Neural progenitor cell (in vitro differentiated cells): ENCODE measurements around the gene PARVG. TPM values are rescaled to one million over a fixed set of nuclear protein-coding genes. Genes with fewer than 3 reads are reported as not detected.

Experiments
- DNase-seq: peaks from one replicate; pipeline ENCODE4 v3.0.0-alpha.2; 2016; ENCODE audit warnings: low spot score
- H2AFZ ChIP-seq: fragments of 200-600 bp; sonication (generic); replicated peaks from 2 replicates; pipeline ENCODE4 v1.6.1; 2016; ENCODE audit warnings: antibody characterized with exemption
- H3F3A ChIP-seq: fragments of 200-600 bp; sonication (generic); 2 replicates; pipeline ENCODE4 v1.6.1; 2016; ENCODE audit warnings: antibody characterized with exemption, low read depth
- H3K27ac ChIP-seq: fragments of 200-600 bp; sonication (generic); 2 replicates; pipeline ENCODE4 v1.5.1; 2016; ENCODE audit warnings: mild to moderate bottlenecking
- H3K27me3 ChIP-seq: fragments of 200-600 bp; sonication (generic); 2 replicates; pipeline ENCODE4 v1.6.1; 2016; ENCODE audit warnings: mild to moderate bottlenecking, moderate library complexity
- H3K36me3 ChIP-seq: fragments of 200-600 bp; sonication (generic); 2 replicates; pipeline ENCODE4 v1.5.1; 2016
- H3K4me1 ChIP-seq: fragments of 200-600 bp; sonication (generic); 2 replicates; pipeline ENCODE4 v1.6.1; 2016; ENCODE audit warnings: mixed run types
- H3K4me2 ChIP-seq: fragments of 200-600 bp; sonication (generic); 2 replicates; pipeline ENCODE4 v1.6.1; 2016
- H3K4me3 ChIP-seq: fragments of 200-600 bp; sonication (generic); 2 replicates; pipeline ENCODE4 v1.5.1; 2016
- H3K79me2 ChIP-seq: fragments of 200-600 bp; sonication (generic); 2 replicates; pipeline ENCODE4 v1.6.1; 2016; ENCODE audit warnings: low read depth
- H3K9ac ChIP-seq: fragments of 200-600 bp; sonication (generic); 2 replicates; pipeline ENCODE4 v1.6.1; 2016
- H3K9me3 ChIP-seq: fragments of 200-600 bp; sonication (generic); 2 replicates; pipeline ENCODE4 v1.5.1; 2016; ENCODE audit warnings: low read depth
- H4K20me1 ChIP-seq: fragments of 200-600 bp; sonication (generic); 2 replicates; pipeline ENCODE4 v1.6.1; 2016; ENCODE audit warnings: low read depth
- H3K27ac Mint-ChIP-seq: 3 replicates; pipeline ENCODE4 v1.8.0; 2021; ENCODE audit warnings: mixed read lengths
- H3K27me3 Mint-ChIP-seq: 2 replicates; pipeline ENCODE4 v1.8.0; 2022; ENCODE audit warnings: low read depth, mild to moderate bottlenecking, inconsistent platforms, moderate library complexity, mixed read lengths; ENCODE audit not compliant: insufficient read depth
- H3K36me3 Mint-ChIP-seq: 3 replicates; pipeline ENCODE4 v1.8.0; 2021; ENCODE audit warnings: mixed read lengths
- H3K4me1 Mint-ChIP-seq: 3 replicates; pipeline ENCODE4 v1.8.0; 2021; ENCODE audit warnings: mixed read lengths
- H3K4me3 Mint-ChIP-seq: 3 replicates; pipeline ENCODE4 v1.8.0; 2021; ENCODE audit warnings: mild to moderate bottlenecking, moderate library complexity, mixed read lengths
- H3K9me3 Mint-ChIP-seq: 3 replicates; pipeline ENCODE4 v1.8.0; 2020; ENCODE audit warnings: mixed read lengths
- CTCF ChIP-seq: fragments of 200-600 bp; sonication (generic); IDR thresholded peaks from 2 replicates; pipeline ENCODE4 v1.5.1; 2017; ENCODE audit warnings: antibody characterized with exemption, mild to moderate bottlenecking
- EZH2 ChIP-seq: fragments of 200-600 bp; sonication (generic); IDR thresholded peaks from 2 replicates; pipeline ENCODE4 v1.6.1; 2017; ENCODE audit warnings: antibody characterized with exemption, mild to moderate bottlenecking, moderate library complexity
- EZH2phosphoT487 ChIP-seq: fragments of 200-600 bp; sonication (generic); IDR thresholded peaks from 2 replicates; pipeline ENCODE4 v1.6.1; 2017; ENCODE audit warnings: antibody characterized with exemption
- total RNA-seq: library from RNA; depleted of rRNA; stranded (reverse); fragments of >200 nt; gene quantifications from 2 replicates; pipeline ENCODE4 v1.2.3, GENCODE V29; 2015; ENCODE audit warnings: low replicate concordance

PARVG gene
- total RNA-seq, 1 donor from 2014 or later = not detected

GRCh38 chr22:44142421-44143104 is 38.2 kb upstream of the PARVG start:
- Histone ChIP-seq H3K9me3 (no peaks in the 10 kb centered on the region), H2AFZ (no peak overlapping the region), H3K4me3 (no peak overlapping the region), H3F3A (peaks cover 28% of the 10 kb centered on the region), H3K79me2 (no peaks in the 10 kb centered on the region), H3K36me3 (no peaks in the 10 kb centered on the region), H4K20me1 (peaks cover 8% of the 10 kb centered on the region), H3K4me1 (peaks cover 44% of the 10 kb centered on the region), H3K27ac (no peak overlapping the region), H3K27me3 (peaks cover 8% of the 10 kb centered on the region), H3K9ac (no peak overlapping the region), H3K4me2 (no peak overlapping the region)
- Mint-ChIP-seq H3K27ac (peak overlapping the region; percentile 50), H3K9me3 (peaks cover 8% of the 10 kb centered on the region), H3K27me3 (peaks cover 28% of the 10 kb centered on the region), H3K36me3 (no peaks in the 10 kb centered on the region), H3K4me3 (no peak overlapping the region), H3K4me1 (peaks cover 41% of the 10 kb centered on the region)
- TF ChIP-seq EZH2 = no peak
- TF ChIP-seq CTCF = no peak
- TF ChIP-seq EZH2phosphoT487 = no peak
- no peak for DNase-seq

GRCh38 chr22:44143105-44143474 is 37.6 kb upstream of the PARVG start:
- H2AFZ ChIP-seq = no peak overlapping the region
- H3K4me2 ChIP-seq = no peak overlapping the region
- DNase-seq = no peak
- peaks cover 8% of the 10 kb centered on the region for H4K20me1 ChIP-seq
- peaks cover 49% of the 10 kb centered on the region for H3K4me1 ChIP-seq
- H3K27ac ChIP-seq = no peak overlapping the region
- no peak overlapping the region for H3K9ac ChIP-seq
- H3K9me3 Mint-ChIP-seq = peaks cover 4% of the 10 kb centered on the region
- H3K4me1 Mint-ChIP-seq = peaks cover 46% of the 10 kb centered on the region
- no peak overlapping the region for H3K4me3 ChIP-seq
- peak overlapping the region; percentile 50 for H3K27ac Mint-ChIP-seq
- H3K36me3 Mint-ChIP-seq = no peaks in the 10 kb centered on the region
- H3K4me3 Mint-ChIP-seq = no peak overlapping the region
- no peaks in the 10 kb centered on the region for H3K36me3 ChIP-seq
- H3F3A ChIP-seq = peaks cover 33% of the 10 kb centered on the region
- no peaks in the 10 kb centered on the region for H3K9me3 ChIP-seq
- TF ChIP-seq EZH2phosphoT487 = no peak
- no peak for TF ChIP-seq EZH2
- no peak for TF ChIP-seq CTCF
- H3K27me3 Mint-ChIP-seq = peaks cover 28% of the 10 kb centered on the region
- H3K79me2 ChIP-seq = no peaks in the 10 kb centered on the region
- peaks cover 13% of the 10 kb centered on the region for H3K27me3 ChIP-seq

- Mint-ChIP-seq H3K4me1 (peaks cover 51% of the 10 kb centered on the region), H3K27ac (peak overlapping the region; percentile 96), H3K9me3 (peaks cover 4% of the 10 kb centered on the region), H3K4me3 (no peak overlapping the region), H3K27me3 (peaks cover 26% of the 10 kb centered on the region), H3K36me3 (no peaks in the 10 kb centered on the region)
- Histone ChIP-seq H3F3A (peaks cover 38% of the 10 kb centered on the region), H3K4me2 (peak overlapping the region; percentile 45), H3K27me3 (peaks cover 18% of the 10 kb centered on the region), H3K79me2 (no peaks in the 10 kb centered on the region), H2AFZ (no peak overlapping the region), H3K9me3 (no peaks in the 10 kb centered on the region), H4K20me1 (peaks cover 8% of the 10 kb centered on the region), H3K4me3 (no peak overlapping the region), H3K4me1 (peaks cover 54% of the 10 kb centered on the region), H3K9ac (no peak overlapping the region), H3K27ac (no peak overlapping the region), H3K36me3 (no peaks in the 10 kb centered on the region)
- DNase-seq = no peak
- TF ChIP-seq EZH2 (no peak), EZH2phosphoT487 (no peak), CTCF (no peak)
Measured at GRCh38 chr22:44143579-44143978, 37.1 kb upstream of the PARVG start.
